ENCODE data around the gene HOXA6.

Gene HOXA6

DNA sequence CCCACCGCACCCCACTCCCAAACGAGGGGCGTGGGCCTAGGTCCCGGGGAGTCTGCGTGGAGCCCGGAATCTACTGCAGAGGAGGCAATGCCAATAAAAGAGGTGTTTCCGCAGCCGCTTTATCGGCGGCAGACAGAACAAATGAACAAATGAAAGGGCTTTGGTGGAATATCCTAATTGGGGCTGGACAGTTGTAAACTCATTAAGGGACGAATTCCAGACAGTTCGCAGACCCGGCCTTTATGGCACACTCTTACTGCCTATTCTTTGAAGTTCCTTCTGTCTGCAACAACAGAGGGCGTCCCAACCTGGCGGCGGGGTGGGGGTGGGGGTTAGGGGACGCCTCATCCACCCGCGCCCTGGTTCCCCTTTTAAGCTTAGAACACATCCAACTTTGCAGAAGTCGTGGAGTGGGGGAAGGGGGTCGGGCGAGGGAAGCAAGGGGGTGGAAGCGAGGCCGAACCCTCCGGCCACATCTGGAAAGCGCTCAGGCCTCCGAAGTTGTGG is 13.7 kb upstream of the HOXA6 start:
- DNase-seq, result no peak

DNA sequence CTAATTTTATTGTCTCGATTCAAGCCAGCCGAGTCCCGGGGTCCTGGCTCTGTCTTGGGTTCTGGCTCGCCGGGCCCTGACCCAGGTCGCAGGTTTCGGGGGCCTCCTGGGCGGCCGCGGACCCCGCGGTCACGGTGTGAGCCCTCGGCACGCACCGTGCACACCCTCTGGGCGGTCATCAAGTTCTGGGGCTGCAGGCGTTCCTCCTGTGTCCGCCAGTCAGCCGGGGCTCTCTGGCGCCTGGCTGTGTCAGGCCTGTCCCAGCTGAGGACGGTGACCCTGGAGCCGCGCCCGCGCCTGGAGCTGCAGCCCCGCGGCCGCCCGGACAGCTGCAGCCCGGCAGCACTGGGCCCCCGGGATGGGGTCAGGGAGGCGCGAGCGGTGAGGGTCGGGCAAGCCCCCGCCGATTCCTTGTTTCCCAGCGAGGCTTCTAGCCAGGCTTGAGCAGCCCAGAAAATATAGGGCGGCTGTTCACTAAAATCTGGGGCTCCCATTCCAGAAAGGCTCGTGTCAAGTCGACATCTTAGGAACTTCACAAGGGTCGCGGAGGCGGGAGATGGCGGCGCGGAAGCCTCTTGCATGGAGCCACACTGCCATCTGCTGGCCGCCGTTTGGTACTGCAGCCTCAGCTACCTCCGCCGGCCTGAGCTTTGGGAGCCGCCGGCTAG is 13.1 kb upstream of the HOXA6 start:
- DNase-seq, result no peak

DNA sequence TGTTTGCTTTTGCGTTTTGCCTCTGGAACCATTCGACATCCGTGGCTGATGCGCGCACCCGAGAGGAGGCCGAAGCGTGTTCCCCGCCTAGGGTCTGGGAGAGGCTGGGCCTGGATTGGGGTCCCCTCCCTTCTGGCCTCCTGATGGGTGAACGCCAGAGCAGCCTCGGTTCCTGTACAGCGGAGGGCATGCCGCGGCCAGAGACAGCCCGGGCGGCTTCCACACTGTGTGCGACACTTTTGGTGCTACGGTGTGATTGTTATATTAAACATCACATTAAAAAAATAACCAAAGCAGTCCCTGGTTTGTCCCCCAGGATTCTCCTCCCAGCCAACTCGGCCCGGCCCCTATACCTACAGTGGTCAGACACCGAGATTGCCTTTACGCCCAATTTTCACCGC is 12.6 kb upstream of the HOXA6 start:
- DNase-seq, result no peak

DNA sequence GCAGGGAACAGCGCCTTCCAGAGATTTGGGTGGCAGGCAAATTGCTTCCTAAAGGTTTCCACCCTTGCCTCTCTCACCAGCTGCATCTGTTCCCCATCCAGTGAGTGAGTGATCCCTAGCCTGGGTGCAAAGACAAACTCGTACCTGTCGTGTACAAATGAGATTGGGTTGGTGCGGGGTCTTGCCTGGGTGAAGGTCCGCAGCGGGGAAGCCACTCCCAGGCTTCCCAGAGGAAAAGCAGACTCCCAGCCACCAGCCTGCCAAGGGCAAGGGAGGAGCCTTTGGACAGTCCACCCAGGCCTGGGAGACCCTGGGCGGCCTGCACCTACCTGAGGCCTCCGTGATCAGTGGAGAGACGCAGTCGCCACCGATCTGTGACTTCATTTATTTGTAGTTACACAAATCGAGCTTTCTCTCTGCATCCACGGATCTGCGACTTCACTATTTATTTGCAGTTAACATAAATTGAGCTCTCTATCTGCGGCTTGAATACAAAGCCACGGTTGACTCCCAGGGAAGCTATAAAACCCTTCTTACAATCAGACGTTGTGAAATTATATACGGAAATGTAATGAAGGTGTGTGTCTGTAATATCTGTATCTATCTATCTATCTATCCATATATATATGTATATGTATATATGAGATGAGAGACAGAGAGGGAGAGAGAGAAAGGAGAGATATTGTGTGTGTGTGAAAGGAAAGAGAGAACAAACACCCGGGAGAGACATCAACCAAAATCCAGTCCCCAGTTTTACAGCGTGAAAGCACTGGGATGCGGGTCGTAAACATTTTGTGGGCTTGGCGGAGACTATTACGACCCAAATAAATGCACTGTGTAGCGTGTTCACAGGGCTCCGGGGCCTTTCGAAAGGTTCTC is 11.9 kb upstream of the HOXA6 start:
- no peak for DNase-seq

DNA sequence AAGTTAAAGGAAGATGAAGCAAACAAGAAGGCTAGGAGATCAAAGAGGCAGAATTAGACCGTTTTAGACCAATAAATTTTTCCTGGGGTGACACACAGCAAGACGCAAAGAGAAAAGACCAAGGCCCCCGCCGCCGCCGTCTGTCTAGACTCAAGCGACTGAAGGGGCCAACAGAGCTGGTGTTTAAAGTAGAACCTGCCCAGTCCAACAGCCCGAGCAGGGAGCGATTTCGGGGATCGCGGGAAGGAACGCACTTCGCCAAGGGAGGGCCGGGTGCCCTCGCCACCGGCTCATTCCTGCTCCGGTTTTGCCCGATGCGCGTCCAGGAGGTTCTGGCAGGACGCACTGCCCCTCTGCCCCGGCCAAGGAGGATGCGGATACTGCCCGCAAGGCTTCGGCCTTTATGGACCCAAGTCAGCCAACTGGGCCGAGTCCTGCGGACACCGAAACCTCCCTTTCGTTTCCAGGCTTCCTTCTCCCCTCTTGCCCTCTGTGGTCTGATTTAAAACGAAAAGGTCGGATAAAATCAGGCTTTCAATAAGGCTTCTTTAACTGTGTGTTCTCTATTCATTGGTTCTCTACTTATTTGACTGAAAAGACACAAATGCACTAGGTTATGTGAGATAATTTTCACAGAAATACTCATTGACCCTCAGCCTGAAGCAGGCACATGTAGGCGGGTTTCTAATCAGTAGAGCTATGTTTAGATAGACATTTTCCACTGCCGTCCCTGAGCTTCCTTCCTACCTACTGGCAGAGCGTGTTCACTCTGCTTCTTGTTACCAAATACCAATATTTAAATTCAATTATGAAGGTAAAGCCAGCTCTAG is 11.1 kb upstream of the HOXA6 start:
- DNase-seq, result no peak

DNA sequence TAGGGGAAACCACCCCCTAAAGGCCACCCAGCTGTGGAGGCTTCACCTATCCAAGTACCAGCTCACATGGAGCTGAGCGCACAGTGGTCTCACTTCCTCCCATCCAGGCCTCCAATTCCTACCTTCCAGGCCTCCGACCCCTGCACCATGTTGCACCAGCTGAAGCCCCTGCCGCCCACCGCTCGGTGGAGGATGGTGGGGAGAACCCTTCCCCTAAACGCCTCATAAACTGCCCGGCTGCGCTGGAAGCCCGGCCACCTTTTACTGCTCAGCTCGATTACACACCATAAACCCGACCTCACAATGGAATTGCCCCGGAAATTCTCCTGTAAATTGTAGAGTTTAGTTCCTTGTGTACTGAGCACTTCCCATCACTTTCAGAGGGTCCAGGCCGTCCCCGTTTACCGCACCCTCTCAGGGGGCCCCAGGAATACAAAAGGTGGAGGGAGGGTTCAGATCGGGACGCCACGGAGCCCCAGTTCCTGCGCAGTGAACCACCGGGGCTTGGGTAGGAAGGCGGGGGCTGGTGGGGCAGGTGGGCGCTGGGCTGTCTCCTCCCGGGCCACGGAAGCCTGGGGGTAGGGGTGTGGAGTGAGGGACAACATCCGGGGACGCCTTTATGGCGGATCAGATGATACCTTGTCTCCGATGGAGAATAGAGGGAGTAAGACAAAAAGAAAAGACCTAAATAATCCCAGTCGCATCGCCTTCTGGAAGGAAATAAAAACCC is 10.3 kb upstream of the HOXA6 start:
- no peak for DNase-seq

DNA sequence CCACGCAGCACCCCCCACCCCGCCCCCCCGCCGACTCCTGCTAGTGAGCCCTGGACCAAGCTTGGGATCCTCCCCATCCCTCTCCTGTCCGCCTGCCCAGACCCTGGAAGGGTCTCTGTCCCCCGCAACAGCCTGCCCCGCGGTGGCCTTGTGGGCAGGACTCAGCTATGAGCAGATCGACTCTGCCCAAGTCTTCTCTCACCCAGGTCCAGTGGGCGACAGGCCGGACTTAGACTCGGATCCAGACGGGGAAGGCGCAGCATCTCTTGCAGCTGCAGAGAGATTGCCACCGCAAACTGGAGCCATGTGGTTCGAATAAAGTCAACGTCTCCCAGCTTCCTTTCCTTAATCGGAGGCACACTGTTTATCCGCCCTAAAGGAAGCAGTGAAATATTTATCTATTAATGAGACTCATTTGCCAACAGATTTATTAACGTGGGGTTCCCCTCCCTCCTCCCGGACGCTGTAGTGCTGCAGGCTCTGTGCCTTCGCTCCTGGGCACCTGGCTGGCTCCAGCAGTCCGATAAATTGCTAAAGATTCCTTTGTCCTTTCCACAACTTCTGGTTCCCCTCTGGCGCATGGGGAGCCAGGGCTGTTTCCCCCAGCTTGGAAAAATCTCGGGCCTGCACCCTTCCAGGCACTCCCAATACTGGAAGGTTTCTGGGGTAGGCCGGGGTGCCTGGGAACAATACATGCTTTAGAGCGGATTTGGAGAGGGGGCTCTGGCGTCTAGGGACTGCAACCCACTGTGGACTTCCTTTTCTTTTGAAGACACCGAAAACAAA is 9.5 kb upstream of the HOXA6 start:
- no peak for DNase-seq

DNA sequence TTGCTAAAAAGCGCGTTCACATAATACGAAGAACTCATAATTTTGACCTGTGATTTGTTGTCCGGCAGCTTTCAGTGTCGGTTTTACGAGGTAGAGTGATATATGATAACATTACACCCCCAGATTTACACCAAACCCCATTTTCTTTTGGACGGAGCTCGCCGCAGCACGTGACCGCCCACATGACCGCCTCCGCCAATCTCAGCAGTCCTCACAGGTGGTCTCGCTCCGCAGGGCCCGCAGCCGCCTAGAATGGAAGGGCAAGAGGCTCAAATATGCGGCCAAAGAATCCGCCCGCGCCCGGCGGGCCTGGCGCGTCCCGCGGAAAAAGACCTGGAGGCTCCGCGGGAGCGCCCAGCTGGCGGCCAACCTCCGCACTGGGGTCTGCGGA is 8.9 kb upstream of the HOXA6 start, which contains the start of gene HOXA7:
Gene HOXA7, minus strand, starts transcription at position 168 of the 391 bp plus-strand sequence. Its CDS starts 130 bp downstream, at position 38.
- DNase-seq, result no peak

DNA sequence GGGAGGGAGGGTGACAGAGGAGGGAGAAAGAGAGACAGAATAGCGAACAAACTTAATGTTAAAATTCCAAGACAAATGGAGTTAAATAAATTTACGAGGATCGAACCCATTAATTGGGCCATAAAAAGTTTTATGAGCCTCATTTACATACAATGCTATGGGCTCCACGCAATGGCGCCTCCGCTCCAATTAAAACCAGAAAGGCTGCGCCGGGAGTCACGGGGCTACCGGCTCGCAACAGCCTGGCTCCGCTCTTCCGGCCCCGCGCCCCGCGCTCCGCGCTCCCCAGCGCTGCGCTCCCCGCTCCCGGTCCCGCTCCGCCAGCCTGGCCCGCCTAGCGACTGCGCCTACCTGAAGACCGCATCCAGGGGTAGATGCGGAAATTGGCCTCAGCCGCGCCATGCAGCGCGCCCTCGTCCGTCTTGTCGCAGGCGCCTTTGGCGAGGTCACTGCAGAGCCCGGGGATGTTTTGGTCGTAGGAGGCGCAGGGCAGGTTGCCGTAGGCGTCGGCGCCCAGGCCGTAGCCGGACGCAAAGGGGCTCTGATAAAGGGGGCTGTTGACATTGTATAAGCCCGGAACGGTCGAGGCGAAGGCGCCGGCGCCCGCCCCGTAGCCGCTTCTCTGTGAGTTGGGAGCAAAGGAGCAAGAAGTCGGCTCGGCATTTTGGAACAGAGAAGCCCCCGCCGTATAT is 8.4 kb upstream of the HOXA6 start:
- no peak for DNase-seq

DNA sequence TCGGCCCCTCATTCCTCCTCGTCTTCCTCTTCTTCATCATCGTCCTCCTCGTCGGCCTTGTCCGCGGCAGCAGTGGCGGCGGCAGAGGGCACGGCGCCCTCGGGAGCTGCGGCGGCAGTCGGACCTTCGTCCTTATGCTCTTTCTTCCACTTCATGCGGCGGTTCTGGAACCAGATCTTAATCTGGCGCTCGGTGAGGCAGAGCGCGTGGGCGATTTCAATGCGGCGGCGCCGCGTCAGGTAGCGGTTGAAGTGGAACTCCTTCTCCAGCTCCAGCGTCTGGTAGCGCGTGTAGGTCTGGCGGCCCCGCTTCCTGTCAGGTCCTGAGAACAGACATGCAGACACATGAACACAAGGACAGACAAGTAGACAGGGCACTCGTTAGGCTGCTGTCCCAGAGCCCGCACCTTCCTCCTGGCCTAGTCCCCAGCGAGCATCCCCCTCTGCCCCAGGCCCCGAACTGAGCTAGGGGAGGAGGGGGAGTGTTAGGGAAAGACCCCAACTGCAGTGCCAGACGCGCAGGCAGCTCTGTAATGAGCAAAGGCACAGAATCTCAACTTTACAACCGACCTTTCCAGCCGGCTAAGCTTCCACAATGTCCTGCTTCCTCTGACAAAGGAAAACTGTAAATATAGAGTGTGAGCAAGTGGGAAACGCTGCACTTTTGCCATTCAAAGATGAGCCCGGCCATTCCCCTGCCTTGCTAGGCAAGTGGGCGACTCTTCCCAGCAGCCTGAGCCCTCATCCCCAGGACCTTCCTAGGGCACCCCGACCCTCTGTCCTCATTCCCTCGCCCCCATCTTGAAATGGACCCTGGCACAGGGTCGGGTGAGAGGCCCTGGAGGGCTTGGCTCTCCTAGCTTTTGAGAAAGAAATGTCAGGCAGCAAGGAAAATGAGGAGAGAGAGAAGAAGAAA is 7.6 kb upstream of the HOXA6 start:
- DNase-seq, result no peak

DNA sequence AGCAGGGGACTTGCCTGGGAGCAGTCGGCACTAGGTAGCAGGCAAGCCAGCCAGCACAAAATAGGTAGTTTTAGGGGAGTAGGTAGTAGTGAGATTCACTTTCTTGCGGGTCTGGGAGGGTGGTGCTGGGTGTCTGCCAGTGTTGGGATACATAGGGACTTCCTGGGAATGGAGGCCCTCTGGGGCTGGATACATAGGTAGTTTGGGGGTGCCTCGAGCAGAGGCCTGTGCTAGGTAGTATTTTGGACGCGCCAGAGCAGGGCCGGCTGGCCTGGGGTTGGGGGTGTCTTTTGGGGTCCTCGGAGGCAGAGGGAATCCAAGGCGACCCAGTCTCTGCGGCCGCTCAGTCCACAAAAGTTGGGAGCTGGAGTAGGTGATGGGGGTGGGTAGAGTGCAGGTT is 6.8 kb upstream of the HOXA6 start:
- DNase-seq, result no peak

DNA sequence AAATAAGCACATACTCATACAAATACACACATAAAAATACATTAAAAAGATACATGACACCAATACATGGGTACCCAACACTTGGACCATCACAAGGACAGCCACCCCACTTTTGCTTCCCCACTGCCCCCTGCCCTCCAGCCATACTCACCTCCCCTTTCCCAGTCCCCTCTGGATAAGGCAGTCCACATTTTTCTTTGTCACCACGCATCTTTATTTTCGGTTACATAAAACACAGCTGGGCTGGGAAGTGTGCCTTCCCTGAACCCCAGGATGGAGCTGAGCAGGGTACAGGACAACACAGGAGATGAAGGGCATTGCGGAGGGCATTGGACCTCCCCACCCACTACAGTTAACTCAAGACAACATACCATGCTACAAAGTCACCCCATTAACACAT is 6.0 kb upstream of the HOXA6 start:
- DNase-seq, result no peak

DNA sequence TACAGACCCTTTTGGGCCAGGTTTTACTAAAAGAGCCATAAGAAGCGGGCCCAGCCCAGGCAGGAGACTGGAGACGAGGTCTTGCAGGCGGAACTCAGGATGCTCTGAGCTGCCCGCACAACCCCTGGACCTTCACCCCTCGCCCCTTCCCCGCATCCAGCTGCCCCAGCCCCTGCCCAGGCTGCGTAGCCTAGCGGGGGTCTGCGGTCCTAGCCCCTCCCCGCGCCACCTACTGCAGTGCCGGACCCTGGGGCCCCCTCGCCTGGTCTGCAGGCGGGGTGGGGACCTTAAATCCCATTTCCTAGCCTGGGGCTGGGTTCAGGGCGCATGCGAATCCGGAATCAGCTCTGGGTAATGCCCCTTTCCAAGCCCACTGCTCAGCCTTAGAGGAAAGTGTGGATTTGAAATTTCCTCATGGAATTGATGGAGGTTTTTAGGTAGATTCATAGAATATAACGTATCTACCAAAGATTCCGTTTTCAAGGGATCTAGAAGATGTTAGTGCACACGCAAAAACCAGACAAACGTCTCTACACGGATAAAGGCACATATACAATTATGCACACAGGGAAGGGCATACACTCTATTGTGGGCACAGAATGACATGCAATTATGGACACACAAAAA is 5.4 kb upstream of the HOXA6 start:
- no peak for DNase-seq

DNA sequence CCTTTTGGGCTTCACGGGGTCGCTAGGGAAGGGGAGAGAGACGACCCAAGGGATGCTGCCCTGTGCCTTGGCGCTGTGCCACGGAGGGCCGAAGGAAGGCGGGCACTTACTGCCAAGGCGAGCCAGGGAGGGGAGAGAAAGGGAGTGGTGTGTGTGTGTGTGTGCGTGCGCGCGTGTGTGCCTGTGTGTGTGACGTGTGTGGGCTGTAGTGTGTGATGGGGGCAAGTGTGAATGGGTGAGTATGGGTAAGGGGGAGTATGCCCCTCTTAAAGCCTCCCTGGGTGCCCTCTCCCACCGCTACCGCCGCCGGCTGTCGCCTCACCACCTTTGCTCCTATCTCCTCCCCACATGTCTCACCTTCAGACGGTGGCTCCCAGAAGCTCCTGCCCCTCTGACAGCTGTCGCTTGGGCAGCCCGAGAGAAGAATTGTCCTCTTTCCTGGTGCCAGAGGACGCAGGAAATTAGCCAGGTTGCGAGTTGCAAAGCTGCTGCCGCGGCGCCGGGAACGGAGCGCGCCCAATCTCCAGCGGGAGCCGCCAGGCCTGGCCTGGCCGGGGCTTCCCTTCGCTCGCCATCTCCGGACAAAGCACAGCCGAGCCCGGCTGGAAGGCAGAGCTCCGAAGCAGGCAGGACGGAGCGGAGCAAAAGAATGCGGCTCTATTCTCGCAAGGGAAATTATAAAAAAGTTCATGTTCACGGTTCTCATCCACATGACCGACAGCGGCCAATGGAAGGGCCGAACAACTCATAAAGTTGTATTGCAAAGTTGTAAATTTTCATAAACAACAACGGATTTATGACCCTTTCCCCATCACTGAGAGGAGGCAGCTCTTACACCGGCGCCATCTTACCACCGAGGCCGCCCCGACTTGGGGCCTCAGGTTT is 4.6 kb upstream of the HOXA6 start, which contains the start of gene HOXA3:
Gene HOXA3, minus strand, starts transcription at position 653 of the 885 bp plus-strand sequence. CDS start 41,943 bp downstream, outside the sequence.
- no peak for DNase-seq

DNA sequence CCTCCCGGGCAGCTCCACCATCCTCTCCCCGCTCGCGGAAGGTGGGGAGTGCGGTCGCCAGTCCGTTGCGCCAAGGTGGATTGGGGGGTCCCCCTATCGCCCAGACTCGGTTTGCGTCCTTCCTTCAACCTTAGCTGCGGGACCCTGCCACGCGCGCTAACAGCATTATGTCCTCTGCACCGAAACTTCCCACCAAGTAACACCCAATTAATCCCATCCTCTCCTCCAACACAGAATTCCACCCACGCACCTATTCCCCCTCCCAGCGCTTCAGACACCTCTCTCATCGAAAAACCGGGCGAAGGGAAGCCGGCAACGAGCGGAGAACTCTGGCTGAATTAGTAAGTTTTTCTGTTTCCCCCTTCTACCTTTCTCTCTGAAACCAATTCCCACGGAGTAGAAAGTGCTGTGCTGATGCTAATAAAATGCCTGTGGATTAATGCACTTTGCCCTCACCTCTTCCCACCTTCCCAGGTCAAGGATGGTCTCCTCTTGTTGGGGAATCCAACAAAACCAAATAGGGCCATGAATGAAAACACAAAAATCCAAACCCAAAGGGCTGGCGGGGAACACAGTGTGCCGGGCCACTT is 3.9 kb upstream of the HOXA6 start:
- no peak for DNase-seq

DNA sequence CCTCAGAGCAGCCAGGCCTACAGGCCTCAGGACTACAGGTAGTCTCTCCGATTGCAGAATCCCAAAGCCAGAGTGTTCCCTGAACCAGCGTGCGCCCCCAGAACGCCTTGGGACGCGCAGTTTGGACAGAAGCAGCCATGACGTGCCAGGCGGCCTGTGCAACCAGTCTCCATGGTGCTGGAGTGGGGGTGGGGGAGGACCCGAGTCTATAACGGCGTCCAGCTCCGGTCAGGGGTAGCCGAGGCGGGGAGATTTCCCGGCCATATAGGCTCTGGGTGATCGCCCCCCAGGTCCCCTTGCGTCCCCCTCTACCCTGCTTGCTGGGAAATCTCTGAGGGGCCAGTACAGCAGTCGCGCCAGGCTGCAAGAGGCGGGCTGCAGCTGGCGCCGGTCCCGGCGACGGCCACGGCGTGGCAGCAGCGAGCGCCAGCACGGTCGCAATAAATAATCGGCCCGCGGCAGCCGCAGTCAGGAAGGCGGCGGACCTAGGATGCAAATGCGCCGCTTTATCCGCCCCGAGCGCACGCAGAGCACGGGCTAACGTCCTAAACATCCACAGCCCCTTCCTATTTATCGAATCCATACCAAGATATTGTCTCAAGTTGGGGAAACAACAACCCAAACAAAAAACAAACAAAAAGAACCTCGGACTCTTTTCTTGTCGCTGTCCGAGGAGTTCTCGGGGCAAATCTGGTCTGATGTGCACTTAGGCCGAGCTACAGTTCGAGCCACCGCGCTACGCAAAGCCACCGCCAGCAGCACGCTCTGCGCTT is 3.2 kb upstream of the HOXA6 start:
- DNase-seq, result no peak
